Renal cortex interstitium (tissue), 11 donors: ENCODE measurements around the gene LY6G6F. TPM values are rescaled to one million over a fixed set of nuclear protein-coding genes. Genes with fewer than 3 reads are reported as not detected.

Source experiments
- DNase-seq, 11 donors: peaks; one replicate each; pipeline ENCODE4 v3.0.0-alpha.2; 2013; ENCODE audit warnings: low read depth in 9 of 11, low spot score in 4 of 11; ENCODE audit errors: extremely low read depth in 1 of 11
- polyA plus RNA-seq, 3 donors: library from polyadenylated mRNA; unstranded; fragments of 120-200 nt; gene quantifications; one replicate each; pipeline ENCODE4 v1.2.1, GENCODE V29; 2013; ENCODE audit not compliant: insufficient read length in 3 of 3

LY6G6F gene
- polyA plus RNA-seq, 3 donors = 0.44 to 1.2 (median 0.73) TPM

DNA sequence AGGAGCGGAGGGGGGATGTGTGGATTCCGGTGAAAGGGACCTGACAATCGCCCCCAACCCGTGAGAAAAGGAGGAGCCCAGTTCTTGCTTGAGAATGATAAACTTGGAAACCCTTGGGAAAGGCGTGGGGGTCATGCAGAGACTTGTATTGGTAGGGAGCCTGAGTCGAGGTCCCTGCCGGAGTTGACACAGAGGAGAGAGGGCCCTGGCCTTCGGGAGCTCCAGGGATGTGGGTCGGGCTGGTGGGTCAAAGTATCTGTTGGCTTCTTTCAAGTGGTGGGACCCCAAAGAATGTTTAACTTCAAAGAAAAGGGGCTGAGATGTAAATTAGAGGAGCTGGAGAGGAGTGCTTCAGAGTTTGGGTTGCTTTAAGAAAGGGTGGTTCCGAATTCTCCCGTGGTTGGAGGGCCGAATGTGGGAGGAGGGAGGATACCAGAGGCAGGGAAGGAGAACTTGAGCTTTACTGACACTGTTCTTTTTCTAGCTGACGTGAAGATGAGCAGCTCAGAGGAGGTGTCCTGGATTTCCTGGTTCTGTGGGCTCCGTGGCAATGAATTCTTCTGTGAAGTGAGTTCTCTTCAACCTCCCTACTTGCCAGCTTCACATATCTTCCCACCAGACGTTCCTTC is 40.2 kb upstream of the LY6G6F start:
- DNase-seq = no peak

DNA sequence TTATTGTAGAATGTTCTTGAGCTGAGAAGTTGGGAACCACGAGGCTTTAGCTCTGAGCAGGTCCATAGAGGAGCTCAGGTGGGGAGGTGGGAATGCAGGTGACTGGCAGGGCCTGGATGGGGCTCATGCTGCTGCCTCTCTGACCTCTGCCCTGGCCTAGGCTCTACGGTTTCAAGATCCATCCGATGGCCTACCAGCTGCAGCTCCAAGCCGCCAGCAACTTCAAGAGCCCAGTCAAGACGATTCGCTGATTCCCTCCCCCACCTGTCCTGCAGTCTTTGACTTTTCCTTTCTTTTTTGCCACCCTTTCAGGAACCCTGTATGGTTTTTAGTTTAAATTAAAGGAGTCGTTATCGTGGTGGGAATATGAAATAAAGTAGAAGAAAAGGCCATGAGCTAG is 37.0 kb upstream of the LY6G6F start, which contains the start of gene LY6G5B:
TSS of gene LY6G5B (plus strand) at position 301 of the 400 bp plus-strand sequence. CDS start 975 bp downstream, outside the sequence.
- DNase-seq = no peak

DNA sequence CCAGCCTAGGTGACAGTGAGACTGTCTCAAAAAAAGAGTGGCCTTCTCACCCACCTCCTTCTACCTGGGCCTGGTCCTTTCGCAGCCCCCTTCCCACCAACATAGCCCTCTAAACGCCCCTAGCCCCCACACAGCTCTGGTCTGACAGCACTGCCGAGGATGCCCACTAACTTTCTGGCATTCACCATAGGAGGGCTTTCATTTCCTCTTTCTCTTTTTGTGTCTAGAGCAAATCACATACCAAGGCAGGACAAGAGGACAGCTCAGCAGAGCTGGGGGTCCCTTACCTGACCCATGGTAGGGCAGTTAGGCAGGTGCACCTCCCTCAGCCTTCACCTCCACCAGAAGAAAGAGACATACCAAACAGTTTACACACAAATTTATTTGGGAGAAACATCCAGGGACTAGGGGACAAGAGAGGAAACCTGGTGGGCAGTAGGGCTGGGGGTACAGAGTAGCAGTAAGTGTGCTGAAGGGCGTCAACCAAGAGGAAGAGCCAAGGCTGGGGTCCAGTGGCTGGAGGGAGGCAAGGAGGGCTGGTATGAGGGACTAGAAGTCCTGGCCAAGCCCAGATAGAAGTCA is 30.3 kb upstream of the LY6G6F start:
- no peak for DNase-seq

DNA sequence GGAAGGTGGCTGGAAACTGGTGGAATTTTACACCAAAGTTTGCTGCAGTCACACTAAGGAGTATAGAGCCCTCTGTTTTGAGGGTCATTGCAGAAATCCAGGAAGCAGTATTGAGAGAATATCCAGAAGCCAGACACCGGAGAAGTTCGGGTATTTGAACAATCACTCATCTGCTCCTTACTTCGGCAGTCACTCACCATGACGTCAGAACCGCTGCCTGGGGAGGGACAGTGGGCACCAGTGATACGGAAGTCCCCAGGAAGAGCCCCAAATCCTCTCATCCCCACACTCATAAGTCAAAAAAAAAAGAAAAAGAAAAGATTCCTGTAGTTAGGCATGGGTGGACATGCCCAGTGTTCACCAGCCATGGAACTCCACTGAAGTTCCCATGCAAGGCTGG is 29.8 kb upstream of the LY6G6F start:
- DNase-seq = no peak

DNA sequence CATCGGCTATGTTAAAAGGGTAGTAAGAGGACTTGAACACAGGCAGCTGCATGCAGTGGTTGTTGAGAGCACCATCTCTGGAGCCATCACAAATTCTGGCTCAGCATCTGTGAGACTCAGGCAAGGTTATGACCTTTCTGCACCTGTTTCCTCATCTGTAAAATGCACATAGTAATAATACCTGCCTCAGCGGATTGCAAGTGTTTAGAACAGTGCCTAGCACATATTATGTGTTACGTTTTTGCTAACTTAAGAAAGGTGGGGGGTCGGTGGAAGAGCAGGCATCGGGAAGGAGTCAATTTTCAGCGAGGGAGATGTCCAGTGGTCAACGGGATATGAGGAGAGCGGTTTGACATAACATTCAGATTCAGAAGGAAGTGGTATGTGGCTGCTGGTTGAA is 28.7 kb upstream of the LY6G6F start:
- no peak for DNase-seq

DNA sequence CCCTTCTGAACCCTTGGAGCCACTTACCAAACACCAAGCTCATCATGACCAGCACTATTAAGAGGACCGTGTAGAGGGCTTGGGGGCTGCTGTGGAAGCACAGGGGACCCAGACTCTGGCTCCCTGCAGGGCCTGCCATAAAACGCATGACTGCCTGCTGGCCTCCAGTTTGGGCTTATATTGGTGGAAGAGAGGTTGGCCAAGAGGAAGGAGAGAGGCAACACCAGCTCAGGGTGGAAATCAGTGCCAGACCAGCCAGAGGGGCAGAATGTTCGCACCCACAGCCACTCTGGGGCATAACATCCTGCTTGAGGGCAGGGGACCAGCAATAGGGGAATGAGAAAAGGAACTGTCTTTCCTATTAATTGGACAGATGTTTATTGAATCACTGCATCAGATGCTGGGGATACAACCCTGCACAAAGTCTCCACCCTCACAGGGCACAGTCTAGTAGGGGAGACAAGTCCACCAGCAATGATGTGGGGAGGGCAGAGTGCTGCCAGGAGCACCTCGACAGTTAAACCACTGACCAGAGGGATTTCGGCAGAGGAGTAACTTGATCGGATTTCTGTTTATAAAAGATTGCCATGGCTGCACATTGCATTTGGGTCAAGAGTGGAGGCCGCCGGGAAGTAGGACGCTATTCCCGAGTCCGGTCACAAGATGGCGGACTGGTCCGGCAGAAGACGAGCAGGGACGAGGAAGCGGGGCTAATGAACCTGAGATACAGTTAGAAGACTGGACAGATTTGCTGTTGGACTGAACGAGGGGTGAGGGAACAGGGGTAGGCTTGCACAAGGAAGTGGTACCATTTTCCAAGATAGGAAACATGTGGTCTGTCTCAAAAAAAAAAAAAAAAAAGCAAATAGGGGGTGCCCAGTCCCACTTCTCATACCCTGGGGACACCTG is 26.2 kb upstream of the LY6G6F start, which contains the start of gene LY6G5C:
TSS of gene LY6G5C (minus strand) at position 842 of the 909 bp plus-strand sequence. CDS start at position 148, 694 bp downstream.
- DNase-seq = peak in 9 of 11 donors; percentile 69 to 88 (median 79)

DNA sequence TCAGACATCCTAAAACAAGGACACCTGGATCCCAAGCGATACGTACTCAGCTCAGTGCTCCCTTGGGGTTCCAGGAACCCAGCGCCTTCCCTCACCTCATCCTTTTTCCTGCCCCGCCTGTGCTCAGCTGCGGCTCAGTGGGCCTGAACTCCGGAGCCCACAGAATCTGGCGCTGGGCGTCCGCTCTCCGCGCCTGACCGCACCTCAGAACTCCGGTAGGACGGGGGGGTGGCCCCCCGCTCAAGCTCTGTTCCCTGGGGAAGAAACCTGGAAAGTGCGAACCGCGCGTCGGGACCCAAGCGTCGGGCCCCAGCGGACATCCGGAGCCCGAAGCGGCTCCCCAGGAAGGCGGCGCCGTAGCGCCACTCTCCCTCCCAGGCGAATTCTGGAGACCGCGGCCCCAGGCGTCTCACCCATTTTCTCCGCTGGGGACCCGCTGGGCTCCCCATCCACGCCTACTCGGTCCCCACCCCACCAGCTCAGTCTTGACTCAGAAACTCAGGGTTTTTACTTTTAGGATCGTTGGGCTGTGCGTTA is 25.5 kb upstream of the LY6G6F start:
- DNase-seq = peak in 2 of 11 donors; percentile 49

DNA sequence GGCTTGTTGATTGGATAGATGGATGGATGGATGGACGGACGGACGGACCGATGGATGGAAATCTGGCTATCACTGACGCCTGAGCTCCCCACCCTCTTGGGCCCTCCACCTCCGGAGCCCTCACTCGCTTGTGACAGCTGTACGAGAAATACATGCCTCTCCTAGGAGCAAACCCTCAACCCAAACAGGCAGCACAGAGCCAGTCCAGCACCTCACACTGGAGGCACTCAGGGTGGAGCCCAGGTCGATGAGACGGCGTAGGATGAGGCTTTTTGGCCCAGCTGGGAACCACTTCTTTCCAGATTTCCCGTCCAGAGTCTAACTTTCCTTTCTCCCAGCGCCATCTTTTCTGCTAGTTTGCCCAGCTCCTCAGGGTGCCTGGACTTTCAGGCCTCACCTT is 23.1 kb upstream of the LY6G6F start:
- DNase-seq = no peak

DNA sequence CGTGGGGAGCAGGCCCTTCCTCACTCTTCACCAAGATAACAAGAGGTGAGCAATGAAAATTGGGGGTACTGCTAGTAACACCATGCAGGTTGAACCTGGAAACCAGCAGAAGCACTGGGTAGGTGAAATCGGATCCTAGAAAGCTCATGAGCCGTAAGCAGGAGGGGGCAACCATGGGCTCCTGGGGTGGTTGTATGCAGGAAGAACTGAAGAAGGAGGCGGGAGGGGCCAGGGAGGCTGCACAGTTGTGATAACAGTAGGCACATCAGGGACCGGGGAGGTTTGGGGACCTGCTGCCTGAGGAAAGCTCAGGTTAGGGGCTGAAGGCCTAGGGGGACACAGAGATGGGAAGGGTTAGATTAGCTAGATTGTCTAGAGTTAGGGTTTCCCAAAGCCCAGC is 20.2 kb upstream of the LY6G6F start:
- DNase-seq = no peak

DNA sequence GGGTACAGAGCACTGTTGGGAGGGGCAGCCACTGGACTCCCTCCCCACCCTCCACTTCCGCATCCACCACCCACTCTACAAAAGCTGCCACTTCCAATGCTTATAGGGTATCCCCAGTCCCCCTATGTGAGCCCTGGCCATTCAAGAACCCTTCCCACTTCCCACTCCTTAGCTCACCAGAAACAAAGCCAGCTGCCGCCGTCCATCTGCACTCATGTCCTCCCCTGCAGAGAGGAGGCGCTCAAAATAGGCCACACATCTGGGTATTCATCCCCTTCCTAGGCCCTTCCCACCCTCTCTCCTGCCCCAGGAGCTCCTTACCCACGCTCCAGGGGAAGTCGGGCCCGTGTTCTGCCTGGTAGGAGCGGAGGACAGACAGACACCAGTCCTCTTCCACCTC is 19.3 kb upstream of the LY6G6F start:
- DNase-seq = no peak

DNA sequence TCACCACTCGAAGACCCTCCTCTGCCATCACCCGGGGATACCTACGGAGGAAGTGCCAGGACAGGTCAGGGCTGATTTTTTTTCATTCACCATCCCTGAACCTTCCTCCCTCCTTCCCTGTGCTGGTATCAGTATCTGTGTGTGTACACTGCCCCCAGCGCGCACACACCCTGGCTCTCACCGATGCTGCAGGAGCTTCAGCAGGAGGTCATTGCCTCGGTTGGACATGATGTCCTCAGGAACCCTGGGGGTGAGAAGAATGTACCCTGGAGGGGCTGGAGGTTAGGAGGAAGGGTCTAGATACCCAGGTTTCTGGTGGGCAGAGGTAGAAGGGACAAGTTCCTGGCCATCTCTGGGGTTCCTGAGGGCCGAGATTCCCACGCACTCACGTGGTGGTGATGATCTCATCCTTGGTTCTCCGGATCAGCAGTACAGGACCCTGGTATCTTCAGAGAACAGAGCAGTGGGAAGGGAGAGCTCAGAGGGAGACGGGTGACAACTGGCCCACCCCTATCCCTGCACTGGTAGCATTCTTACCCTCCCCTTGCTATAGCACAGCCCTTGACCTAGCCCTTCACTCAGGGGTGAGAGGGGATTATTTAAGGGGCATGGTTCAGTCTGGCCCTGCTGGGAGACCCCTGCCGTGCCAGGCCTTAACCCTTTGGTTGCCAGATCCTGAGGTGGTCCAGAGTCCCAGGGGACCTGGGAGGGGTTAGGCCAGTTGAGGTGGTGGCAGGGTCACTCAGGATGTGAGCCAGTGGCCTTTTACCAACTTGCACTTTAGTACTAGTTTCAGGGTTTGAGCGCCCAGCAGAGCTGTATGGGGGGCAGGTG is 18.6 kb upstream of the LY6G6F start:
- DNase-seq = no peak

DNA sequence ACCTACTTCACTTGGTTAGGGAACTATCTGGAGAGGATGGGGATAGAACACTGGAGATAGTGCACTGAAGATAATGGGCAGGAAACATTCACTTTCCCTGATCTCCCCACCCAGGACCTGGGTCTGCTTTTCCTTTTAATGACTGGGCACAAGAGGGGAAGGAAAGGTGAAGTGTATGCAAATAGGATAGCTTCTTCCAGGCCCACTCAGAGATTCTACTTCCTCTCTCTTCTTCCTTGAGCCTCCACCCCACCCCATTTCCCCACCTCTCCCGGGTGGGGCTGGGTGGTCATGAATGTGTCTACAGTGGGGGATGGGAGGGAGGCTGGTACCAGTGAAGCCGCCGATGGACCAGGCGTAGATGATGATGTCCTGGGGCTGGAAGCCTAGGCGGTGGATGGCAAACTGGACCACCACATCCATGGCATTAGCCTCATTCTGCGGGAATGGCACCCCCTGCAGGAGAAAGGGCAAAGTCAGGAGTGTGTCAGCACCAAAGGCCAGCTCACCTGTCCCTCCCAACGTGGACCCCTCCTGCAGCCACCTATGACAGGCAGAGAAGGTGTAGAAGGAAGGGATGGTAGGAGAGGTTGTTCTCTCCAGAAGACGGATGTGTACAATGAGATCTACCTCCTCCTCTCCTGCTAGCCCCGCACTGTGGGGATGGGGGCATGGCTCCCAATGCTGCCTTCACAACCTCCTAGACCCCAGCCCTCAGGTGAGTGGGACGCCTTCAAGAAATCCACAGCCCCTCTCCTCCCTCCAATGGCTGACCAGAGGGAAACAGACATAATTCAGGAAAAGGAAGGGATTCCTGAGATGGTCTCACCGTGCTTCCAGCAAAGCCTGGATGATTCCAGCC is 17.2 kb upstream of the LY6G6F start:
- DNase-seq = no peak

DNA sequence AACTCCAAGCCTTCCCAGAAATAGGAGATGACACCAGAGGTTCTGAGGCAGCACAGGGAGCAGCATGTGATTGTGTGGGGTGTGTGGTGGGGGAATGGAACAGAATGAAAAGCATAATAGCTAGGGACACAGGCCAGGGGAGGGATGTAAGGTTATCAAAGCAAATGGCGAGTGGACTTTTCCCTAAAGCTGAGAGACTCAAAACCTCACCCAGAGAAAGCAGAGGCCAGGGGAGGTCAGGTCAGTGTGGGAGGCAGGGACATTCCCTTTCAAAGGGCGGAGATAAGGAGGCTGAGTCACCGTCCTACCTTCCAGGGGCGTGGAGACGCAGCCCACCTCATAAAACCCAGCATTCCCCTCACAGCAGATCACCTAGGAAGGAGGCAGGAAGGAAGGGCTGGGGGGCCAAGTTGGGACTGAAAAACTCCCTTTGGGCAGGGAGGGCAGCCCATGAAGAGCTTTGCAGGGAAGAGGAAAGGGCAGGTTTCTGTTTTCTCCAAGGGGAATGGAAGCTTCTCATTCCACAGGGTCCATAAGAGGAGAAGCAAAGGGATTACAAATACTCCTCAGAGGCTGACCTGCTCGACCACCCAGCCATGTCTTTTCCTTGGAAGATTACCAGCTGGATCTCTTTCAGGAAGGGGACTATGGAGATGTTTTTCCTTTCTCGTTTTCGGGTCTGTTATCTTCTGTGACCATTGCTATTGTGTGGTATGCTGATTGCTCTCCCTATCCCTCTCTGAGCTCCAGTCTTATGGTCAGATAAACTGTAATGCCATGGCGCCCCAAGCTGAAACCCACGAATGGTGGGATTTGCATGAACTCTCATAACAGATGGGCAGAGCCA is 16.2 kb upstream of the LY6G6F start:
- DNase-seq = no peak

DNA sequence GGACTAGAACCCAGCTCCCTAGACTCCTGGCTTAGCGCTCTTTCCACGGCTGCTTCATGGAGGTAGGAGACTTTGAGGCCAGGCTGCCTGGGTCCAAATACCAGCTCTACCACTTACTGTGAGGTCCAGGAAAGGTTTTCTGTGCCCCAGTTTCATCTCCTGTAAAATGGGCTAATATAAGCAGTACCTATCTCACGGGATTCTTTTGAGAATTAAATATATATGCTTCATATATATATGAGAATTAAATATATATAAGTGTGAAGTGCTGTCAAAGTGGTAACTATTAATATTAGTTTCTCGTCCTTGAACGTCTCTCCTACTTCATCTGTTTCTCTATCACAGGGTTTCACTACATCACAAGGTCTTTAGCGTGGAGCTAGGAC is 15.6 kb upstream of the LY6G6F start:
- no peak for DNase-seq

DNA sequence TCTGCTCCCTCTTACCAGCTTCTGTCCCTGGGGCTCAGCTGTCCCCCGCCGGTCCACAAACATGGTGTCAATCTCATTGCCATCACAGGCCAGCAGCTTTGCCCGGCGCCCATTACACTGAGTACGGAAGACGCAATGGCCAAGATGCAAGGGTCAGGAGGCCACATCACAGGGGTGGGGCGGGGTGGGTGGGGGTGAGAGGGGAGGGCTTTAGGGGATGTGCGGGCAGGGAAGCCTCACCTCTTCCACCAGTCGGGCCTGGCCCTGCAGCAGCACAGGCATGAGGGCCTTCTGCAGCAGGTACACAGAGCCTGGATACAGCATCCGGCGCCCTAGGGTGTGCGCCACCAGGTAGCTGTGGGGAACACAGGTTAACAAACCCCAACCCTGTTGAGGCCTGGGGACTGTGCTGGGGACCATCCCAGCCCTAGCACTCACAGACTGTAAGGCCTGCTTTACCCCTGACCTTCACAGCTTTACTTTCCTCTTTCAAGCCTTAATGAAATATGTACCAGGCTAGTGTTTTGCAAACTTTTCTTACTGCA is 15.0 kb upstream of the LY6G6F start:
- DNase-seq = no peak

DNA sequence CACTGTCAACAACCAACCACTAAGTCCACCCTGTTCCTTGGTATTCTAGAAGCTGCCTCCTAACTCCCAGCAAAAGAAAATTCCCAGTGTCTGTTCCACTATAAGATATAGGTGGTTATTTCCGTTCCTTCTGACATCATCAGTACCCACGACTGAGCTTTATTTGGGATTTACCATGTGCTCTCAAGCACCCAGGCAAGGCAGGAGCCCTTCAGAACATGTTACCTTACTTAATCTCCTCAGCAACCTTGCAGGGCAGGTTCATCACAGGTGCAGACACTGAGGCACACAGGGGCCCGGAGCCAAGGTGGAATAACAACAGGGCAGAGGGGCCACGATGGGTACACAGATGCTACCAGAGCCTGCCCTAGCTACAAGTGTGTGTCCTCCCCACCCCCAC is 14.3 kb upstream of the LY6G6F start:
- DNase-seq = no peak

DNA sequence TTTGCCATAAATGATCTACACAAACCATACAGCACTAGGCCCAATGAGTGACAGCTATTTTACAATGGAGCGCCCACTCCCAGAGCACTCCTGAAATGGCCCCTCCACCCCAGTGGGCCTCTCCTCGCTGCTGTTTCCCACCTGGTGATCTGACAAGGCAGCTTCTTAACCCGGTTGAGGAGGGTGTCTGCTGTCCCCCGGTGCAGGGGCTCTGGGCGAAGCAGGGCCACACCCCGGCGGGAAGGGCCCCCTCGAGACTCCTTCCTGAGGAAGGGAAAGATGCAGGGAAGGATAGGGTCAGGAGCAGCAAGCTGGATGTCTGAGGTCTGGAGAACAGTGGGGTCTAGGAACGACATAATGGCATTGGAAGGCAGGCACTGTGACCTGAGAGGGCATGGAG is 13.8 kb upstream of the LY6G6F start:
- no peak for DNase-seq
